ENCODE results near the gene SLC6A11. TPM values are rescaled to one million over a fixed set of nuclear protein-coding genes. Genes with fewer than 3 reads are reported as not detected.

Gene SLC6A11
- total RNA-seq, 1 experiment from 2014 or later, result not detected

DNA sequence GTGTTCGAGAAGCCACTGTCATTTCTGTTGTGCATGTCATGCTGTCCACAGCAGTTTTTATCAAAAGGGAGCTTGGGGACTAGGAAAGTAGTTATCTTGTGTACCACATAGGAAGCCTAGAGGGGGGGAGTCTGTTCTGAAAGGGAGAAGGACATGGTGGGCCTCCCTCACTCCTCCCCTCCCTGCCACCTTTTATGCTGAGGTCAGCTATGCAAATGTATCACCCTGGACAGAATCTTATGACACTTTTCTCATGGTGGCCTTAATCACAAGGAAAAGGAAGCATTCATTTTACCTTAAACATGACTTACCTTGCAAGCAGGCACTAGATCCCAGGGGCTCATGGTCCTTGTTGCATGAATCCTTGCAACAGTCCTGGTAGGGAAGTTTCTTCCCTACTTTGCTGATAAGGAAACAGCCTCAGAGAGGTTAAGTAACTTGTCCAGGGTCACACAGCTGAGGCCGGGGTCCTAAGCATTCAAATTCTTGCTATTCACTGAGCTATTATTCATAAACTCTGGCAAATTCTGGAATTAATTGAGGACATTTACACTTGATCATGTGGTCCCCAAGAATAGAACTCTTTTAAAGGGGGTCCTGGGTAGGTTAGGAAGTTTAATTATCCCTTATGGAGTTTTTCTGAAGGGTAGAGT lies 95.4 kb downstream of the SLC6A11 start:
- Histone ChIP-seq H3K4me3 (ENCODE audit: low read depth, low read length, poor library complexity, severe bottlenecking) (no peak overlapping the region), H3K27me3 (replicated peaks; ENCODE audit: insufficient read depth, low read depth, low read length, poor library complexity) (peaks cover 22% of the 10 kb centered on the region), H3K9me3 (ENCODE audit: low read depth, low read length, poor library complexity, severe bottlenecking) (peaks cover 8% of the 10 kb centered on the region), H3K27ac (ENCODE audit: low read depth, low read length, poor library complexity, severe bottlenecking) (no peak overlapping the region), H3K4me1 (ENCODE audit: insufficient read depth, low read length, poor library complexity, severe bottlenecking) (no peaks in the 10 kb centered on the region), H3K36me3 (ENCODE audit: insufficient read depth, low read length, poor library complexity, severe bottlenecking) (no peaks in the 10 kb centered on the region)
- ChIA-PET CTCF (no interaction called here), POLR2A (ENCODE audit: low non-redundant PET) (no interaction called here)
- DNase-seq (ENCODE audit: low spot score), result no peak
- intact Hi-C loops (cut with micrococcal nuclease; ENCODE audit: unreplicated experiment), result no loop called here
- BruUV-seq (replicated peaks), result no TSS peak
- no peak for TF ChIP-seq EZH2 (IDR thresholded peaks at IDR 0.05; ENCODE audit: borderline replicate concordance, low read depth, low read length, poor library complexity, severe bottlenecking)
- TF ChIP-seq, protein P1, sequence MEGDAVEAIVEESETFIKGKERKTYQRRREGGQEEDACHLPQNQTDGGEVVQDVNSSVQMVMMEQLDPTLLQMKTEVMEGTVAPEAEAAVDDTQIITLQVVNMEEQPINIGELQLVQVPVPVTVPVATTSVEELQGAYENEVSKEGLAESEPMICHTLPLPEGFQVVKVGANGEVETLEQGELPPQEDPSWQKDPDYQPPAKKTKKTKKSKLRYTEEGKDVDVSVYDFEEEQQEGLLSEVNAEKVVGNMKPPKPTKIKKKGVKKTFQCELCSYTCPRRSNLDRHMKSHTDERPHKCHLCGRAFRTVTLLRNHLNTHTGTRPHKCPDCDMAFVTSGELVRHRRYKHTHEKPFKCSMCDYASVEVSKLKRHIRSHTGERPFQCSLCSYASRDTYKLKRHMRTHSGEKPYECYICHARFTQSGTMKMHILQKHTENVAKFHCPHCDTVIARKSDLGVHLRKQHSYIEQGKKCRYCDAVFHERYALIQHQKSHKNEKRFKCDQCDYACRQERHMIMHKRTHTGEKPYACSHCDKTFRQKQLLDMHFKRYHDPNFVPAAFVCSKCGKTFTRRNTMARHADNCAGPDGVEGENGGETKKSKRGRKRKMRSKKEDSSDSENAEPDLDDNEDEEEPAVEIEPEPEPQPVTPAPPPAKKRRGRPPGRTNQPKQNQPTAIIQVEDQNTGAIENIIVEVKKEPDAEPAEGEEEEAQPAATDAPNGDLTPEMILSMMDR (conservative IDR thresholded peaks at IDR 0.05; ENCODE audit: low read depth, low read length), result no peak

DNA sequence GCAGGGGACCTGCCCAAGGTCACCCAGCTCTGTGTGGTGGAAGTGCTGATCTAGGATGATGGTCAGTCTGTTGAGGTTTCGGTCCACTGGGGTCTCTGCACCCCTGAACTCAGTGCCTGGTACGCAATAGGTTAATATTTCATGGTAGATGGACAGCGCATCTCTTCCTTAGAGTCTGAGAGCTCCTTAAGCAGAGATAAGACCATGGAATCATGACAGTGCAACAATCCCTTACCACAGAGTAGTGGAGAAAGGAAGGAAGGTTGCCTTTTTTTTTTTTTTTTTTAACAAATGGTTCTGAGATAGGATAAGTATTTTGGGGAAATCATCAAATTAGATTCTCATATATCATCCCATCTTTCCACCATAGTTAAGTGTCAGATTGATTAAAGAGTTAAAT lies 96.8 kb downstream of the SLC6A11 start:
- no peak for DNase-seq (ENCODE audit: low spot score)
- H3K27me3 ChIP-seq (replicated peaks; ENCODE audit: insufficient read depth, low read depth, low read length, poor library complexity), result peaks cover 34% of the 10 kb centered on the region
- no peaks in the 10 kb centered on the region for H3K9me3 ChIP-seq (ENCODE audit: low read depth, low read length, poor library complexity, severe bottlenecking)
- intact Hi-C loops (cut with micrococcal nuclease; ENCODE audit: unreplicated experiment), result no loop called here
- H3K4me1 ChIP-seq (ENCODE audit: insufficient read depth, low read length, poor library complexity, severe bottlenecking), result no peaks in the 10 kb centered on the region
- no peaks in the 10 kb centered on the region for H3K36me3 ChIP-seq (ENCODE audit: insufficient read depth, low read length, poor library complexity, severe bottlenecking)
- ChIA-PET POLR2A (ENCODE audit: low non-redundant PET) (no interaction called here), CTCF (no interaction called here)
- H3K4me3 ChIP-seq (ENCODE audit: low read depth, low read length, poor library complexity, severe bottlenecking), result no peak overlapping the region
- no TSS peak for BruUV-seq (replicated peaks)
- no peak overlapping the region for H3K27ac ChIP-seq (ENCODE audit: low read depth, low read length, poor library complexity, severe bottlenecking)
- TF ChIP-seq, protein P1 (conservative IDR thresholded peaks at IDR 0.05; ENCODE audit: low read depth, low read length), result no peak
- no peak for TF ChIP-seq EZH2 (IDR thresholded peaks at IDR 0.05; ENCODE audit: borderline replicate concordance, low read depth, low read length, poor library complexity, severe bottlenecking)

DNA sequence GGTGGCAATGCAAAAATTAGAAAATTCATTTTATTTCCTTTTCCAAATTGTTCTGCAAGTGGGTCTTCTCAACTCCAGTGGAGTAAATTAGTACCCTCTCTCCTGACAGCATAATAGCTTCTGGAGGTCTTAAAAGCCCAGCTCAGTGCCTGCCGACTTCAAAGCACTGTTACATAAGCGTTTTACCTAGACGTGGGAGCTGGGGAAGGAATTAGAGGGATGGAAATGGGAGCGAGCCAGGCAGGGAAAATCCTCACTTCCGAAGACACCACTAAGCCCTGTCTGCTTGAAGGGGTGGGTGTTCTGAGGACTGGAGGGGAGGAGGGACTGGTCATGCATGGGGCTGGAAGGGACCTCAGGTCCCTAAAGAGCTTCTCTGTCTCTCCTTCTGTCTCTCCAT lies 99.3 kb downstream of the SLC6A11 start:
- DNase-seq (ENCODE audit: low spot score), result no peak
- CTCF ChIA-PET, result no interaction called here
- Histone ChIP-seq H3K9me3 (ENCODE audit: low read depth, low read length, poor library complexity, severe bottlenecking) (no peaks in the 10 kb centered on the region), H3K4me3 (ENCODE audit: low read depth, low read length, poor library complexity, severe bottlenecking) (no peak overlapping the region), H3K27ac (ENCODE audit: low read depth, low read length, poor library complexity, severe bottlenecking) (no peak overlapping the region), H3K27me3 (replicated peaks; ENCODE audit: insufficient read depth, low read depth, low read length, poor library complexity) (peaks cover 37% of the 10 kb centered on the region), H3K4me1 (ENCODE audit: insufficient read depth, low read length, poor library complexity, severe bottlenecking) (no peaks in the 10 kb centered on the region), H3K36me3 (ENCODE audit: insufficient read depth, low read length, poor library complexity, severe bottlenecking) (no peaks in the 10 kb centered on the region)
- POLR2A ChIA-PET (ENCODE audit: low non-redundant PET), result no interaction called here
- BruUV-seq (replicated peaks), result no TSS peak
- no peak for TF ChIP-seq EZH2 (IDR thresholded peaks at IDR 0.05; ENCODE audit: borderline replicate concordance, low read depth, low read length, poor library complexity, severe bottlenecking)
- intact Hi-C loops (cut with micrococcal nuclease; ENCODE audit: unreplicated experiment), result no loop called here

DNA sequence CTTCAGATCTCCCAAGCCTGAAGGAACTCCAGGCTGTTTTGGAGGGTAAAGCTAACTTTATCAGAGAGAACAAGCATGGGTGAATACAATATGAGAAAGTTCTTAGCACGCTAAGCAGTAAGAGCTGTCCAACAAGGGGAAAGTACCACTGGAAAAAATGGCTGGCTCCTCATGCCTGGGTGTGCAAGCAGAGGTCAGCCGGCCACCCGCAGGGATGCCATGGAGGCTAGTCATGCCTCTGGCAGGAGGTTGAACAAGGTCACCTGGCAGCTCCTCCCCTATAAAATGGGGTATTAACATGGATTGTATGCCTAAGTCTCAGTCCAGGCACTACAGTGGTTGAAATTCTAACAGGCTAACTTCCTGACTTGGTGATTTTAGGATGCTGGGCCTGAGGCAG lies 101.1 kb downstream of the SLC6A11 start:
- Histone ChIP-seq H3K9me3 (ENCODE audit: low read depth, low read length, poor library complexity, severe bottlenecking) (no peaks in the 10 kb centered on the region), H3K36me3 (ENCODE audit: insufficient read depth, low read length, poor library complexity, severe bottlenecking) (no peaks in the 10 kb centered on the region), H3K4me1 (ENCODE audit: insufficient read depth, low read length, poor library complexity, severe bottlenecking) (no peaks in the 10 kb centered on the region), H3K4me3 (ENCODE audit: low read depth, low read length, poor library complexity, severe bottlenecking) (no peak overlapping the region), H3K27ac (ENCODE audit: low read depth, low read length, poor library complexity, severe bottlenecking) (no peak overlapping the region), H3K27me3 (replicated peaks; ENCODE audit: insufficient read depth, low read depth, low read length, poor library complexity) (peaks cover 50% of the 10 kb centered on the region)
- no peak for TF ChIP-seq EZH2 (IDR thresholded peaks at IDR 0.05; ENCODE audit: borderline replicate concordance, low read depth, low read length, poor library complexity, severe bottlenecking)
- TF ChIP-seq, protein P1 (conservative IDR thresholded peaks at IDR 0.05; ENCODE audit: low read depth, low read length), result no peak
- POLR2A ChIA-PET (ENCODE audit: low non-redundant PET), result interaction anchor here (0.6 kb wide), 1 partner anchor 1193 kb away, joined by 5 read pairs; no protein-coding TSS in a partner anchor
- no TSS peak for BruUV-seq (replicated peaks)
- CTCF ChIA-PET, result no interaction called here
- no peak for DNase-seq (ENCODE audit: low spot score)
- intact Hi-C loops (cut with micrococcal nuclease; ENCODE audit: unreplicated experiment), result no loop called here
